ENCODE results near the gene STT3A. TPM values are rescaled to one million over a fixed set of nuclear protein-coding genes. Genes with fewer than 3 reads are reported as not detected.

The STT3A gene
- total RNA-seq, 1 donor from 2014 or later, result 57.6 TPM

- no peaks in the 10 kb centered on the region for H3K27me3 ChIP-seq (ENCODE audit: low read depth)
- DNase-seq, result no peak
- H3K36me3 ChIP-seq, result peaks cover 23% of the 10 kb centered on the region
- TF ChIP-seq, protein P1, sequence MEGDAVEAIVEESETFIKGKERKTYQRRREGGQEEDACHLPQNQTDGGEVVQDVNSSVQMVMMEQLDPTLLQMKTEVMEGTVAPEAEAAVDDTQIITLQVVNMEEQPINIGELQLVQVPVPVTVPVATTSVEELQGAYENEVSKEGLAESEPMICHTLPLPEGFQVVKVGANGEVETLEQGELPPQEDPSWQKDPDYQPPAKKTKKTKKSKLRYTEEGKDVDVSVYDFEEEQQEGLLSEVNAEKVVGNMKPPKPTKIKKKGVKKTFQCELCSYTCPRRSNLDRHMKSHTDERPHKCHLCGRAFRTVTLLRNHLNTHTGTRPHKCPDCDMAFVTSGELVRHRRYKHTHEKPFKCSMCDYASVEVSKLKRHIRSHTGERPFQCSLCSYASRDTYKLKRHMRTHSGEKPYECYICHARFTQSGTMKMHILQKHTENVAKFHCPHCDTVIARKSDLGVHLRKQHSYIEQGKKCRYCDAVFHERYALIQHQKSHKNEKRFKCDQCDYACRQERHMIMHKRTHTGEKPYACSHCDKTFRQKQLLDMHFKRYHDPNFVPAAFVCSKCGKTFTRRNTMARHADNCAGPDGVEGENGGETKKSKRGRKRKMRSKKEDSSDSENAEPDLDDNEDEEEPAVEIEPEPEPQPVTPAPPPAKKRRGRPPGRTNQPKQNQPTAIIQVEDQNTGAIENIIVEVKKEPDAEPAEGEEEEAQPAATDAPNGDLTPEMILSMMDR (IDR thresholded peaks at IDR 0.05; ENCODE audit: borderline replicate concordance), result no peak
- H3K9me3 ChIP-seq (replicated peaks), result no peaks in the 10 kb centered on the region
- peaks cover 24% of the 10 kb centered on the region for H3K4me1 ChIP-seq
- H3K4me3 ChIP-seq, result peak within 1 kb of the TSS; percentile 83
- intact Hi-C loops (cut with micrococcal nuclease), result no loop called here
- H3K27ac ChIP-seq (replicated peaks), result peak within 1 kb of the TSS; percentile 99
Observed at GRCh38 chr11:125624756-125625213, 32.1 kb downstream of the STT3A start, which contains the start of gene CHEK1. CHEK1 (plus strand) TSS chr11:125625163; CDS start chr11:125626769, 1,606 bp downstream.

DNA sequence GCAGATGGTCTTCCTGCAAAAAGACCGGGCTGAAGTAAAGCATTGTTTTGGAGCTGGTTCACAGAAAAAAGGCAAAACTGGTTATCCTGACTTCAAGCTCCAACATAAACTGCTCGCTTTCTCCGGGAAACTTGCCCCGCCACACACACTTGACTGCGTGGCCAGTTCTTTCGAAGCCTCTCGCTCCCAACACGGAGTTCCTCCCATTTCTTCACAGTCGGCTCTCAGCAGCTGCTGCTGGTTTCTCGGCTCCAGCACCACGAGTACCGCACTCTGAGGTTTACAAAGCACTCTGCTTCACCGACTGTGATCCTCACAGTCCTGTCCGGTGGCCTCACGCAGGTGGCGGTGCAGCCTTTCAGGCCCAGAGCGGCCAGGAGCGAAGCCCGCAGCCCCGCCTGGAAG is 32.6 kb downstream of the STT3A start:
- Histone ChIP-seq H3K27ac (replicated peaks) (peak overlapping the region; percentile 99), H3K36me3 (peaks cover 19% of the 10 kb centered on the region), H3K27me3 (ENCODE audit: low read depth) (no peaks in the 10 kb centered on the region), H3K9me3 (replicated peaks) (no peaks in the 10 kb centered on the region), H3K4me3 (peak overlapping the region; percentile 83), H3K4me1 (peaks cover 24% of the 10 kb centered on the region)
- TF ChIP-seq, protein P1 (IDR thresholded peaks at IDR 0.05; ENCODE audit: borderline replicate concordance), result no peak
- intact Hi-C loops (cut with micrococcal nuclease), result no loop called here
- no peak for DNase-seq

- DNase-seq, result peak; percentile 89
- Histone ChIP-seq H3K27me3 (ENCODE audit: low read depth) (no peaks in the 10 kb centered on the region), H3K4me1 (peaks cover 24% of the 10 kb centered on the region), H3K9me3 (replicated peaks) (no peaks in the 10 kb centered on the region), H3K27ac (replicated peaks) (peak overlapping the region; percentile 99), H3K36me3 (peaks cover 13% of the 10 kb centered on the region), H3K4me3 (peak overlapping the region; percentile 83)
- TF ChIP-seq, protein P1 (IDR thresholded peaks at IDR 0.05; ENCODE audit: borderline replicate concordance), result no peak
- intact Hi-C loops (cut with micrococcal nuclease), result no loop called here
Observed at GRCh38 chr11:125625630-125626287, 33.1 kb downstream of the STT3A start.

DNA sequence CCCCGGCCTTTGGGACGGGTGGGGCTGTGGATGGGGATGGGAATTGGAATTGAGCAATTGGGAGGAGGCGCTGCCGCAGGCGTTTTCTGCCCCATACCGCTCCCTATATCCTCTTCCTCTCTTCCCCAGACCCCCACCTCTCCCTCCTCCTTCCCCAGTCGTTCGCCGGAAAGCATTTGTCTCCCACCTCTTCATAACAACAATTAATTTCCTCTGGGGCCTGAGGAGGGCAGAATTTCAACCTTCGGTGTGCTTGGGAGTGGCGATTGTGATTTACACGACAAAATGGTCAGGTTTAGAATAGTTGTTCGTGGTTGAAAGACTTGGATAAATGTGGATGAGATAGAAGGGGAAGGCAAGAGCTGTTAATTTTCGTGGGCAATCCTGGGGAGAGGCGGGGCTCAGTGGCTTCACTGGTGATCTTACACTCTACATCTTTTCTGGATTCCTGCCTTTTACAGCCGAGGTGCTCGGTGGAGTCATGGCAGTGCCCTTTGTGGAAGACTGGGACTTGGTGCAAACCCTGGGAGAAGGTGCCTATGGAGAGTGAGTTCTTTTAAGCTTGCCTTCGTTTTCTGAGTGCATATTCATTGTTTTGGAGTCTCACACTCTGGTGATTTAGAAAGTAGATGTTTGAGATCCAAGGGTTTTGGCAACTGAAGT is 33.8 kb downstream of the STT3A start:
- DNase-seq, result no peak
- Histone ChIP-seq H3K4me3 (peak overlapping the region; percentile 83), H3K27ac (replicated peaks) (peak overlapping the region; percentile 99), H3K36me3 (peaks cover 7% of the 10 kb centered on the region), H3K27me3 (ENCODE audit: low read depth) (no peaks in the 10 kb centered on the region), H3K9me3 (replicated peaks) (no peaks in the 10 kb centered on the region), H3K4me1 (peaks cover 24% of the 10 kb centered on the region)
- TF ChIP-seq, protein P1 (IDR thresholded peaks at IDR 0.05; ENCODE audit: borderline replicate concordance), result no peak
- intact Hi-C loops (cut with micrococcal nuclease), result no loop called here

GRCh38 chr11:125627236-125627910 is 34.7 kb downstream of the STT3A start:
- intact Hi-C loops (cut with micrococcal nuclease), result no loop called here
- no peak overlapping the region for H3K4me3 ChIP-seq
- no peaks in the 10 kb centered on the region for H3K27me3 ChIP-seq (ENCODE audit: low read depth)
- no peaks in the 10 kb centered on the region for H3K9me3 ChIP-seq (replicated peaks)
- no peaks in the 10 kb centered on the region for H3K36me3 ChIP-seq
- H3K4me1 ChIP-seq, result peaks cover 24% of the 10 kb centered on the region
- TF ChIP-seq, protein P1 (IDR thresholded peaks at IDR 0.05; ENCODE audit: borderline replicate concordance), result no peak
- no peak overlapping the region for H3K27ac ChIP-seq (replicated peaks)
- DNase-seq, result no peak
